HG02840 (cell line): Measurements from ENCODE around the gene ATAD3B.
"Not testable (repeated sequence)": the region's sequence is repeated elsewhere in the genome, so short reads cannot be mapped to it uniquely, and the experiment has no call there.

ENCODE experiments used
- ATAC-seq: cut with Tn5 transposase; IDR thresholded peaks from one replicate; pipeline ENCODE4 v1.9.1; 2021; ENCODE audit warnings: mild to moderate bottlenecking, moderate library complexity, moderate number of reproducible peaks; ENCODE audit not compliant: unreplicated experiment, low FRiP score

The ATAD3B gene

GRCh38 chr1:1432951-1433803 is 38.4 kb upstream of the ATAD3B start:
- no peak for ATAC-seq

- no peak for ATAC-seq
These were observed 37.8 kb upstream of the ATAD3B start for GRCh38 chr1:1433804-1434130.

- ATAC-seq: no peak
These were observed 37.3 kb upstream of the ATAD3B start for GRCh38 chr1:1434131-1434823.

- no peak for ATAC-seq
These were observed 36.8 kb upstream of the ATAD3B start for GRCh38 chr1:1434824-1435105.

GRCh38 chr1:1435106-1435903 is 36.3 kb upstream of the ATAD3B start, which contains the start of gene VWA1:
Gene VWA1 (plus strand): TSS chr1:1435690. CDS start chr1:1435749, 59 bp downstream.
- no peak for ATAC-seq

- no peak for ATAC-seq
These were observed 35.5 kb upstream of the ATAD3B start for GRCh38 chr1:1435911-1436629.

GRCh38 chr1:1436630-1437032 is 34.9 kb upstream of the ATAD3B start:
- ATAC-seq: no peak

GRCh38 chr1:1437033-1437903 is 34.3 kb upstream of the ATAD3B start:
- ATAC-seq: no peak

- ATAC-seq: no peak
These were observed 33.6 kb upstream of the ATAD3B start for GRCh38 chr1:1437904-1438376.

- no peak for ATAC-seq
These were observed 32.8 kb upstream of the ATAD3B start for GRCh38 chr1:1438531-1439381.

GRCh38 chr1:1439546-1440261 is 31.9 kb upstream of the ATAD3B start:
- no peak for ATAC-seq

- ATAC-seq: no peak
These were observed 31.1 kb upstream of the ATAD3B start for GRCh38 chr1:1440262-1441001.

- no peak for ATAC-seq
These were observed 30.3 kb upstream of the ATAD3B start for GRCh38 chr1:1441002-1441888.

GRCh38 chr1:1442069-1442770 is 29.3 kb upstream of the ATAD3B start:
- ATAC-seq: no peak

GRCh38 chr1:1446631-1447030 is 24.9 kb upstream of the ATAD3B start:
- ATAC-seq: not testable (repeated sequence)
